ENCODE data around the gene SMPD3.

The SMPD3 gene

GRCh38 chr16:68319185-68319908 lies 129.0 kb downstream of the SMPD3 start:
- Histone ChIP-seq H3K4me1 (ENCODE audit: control insufficient read depth, insufficient read depth, low read length) (no peaks in the 10 kb centered on the region), H3K9me3 (ENCODE audit: control insufficient read depth, low read length) (no peaks in the 10 kb centered on the region), H3K4me3 (ENCODE audit: insufficient read depth, low read depth, low read length) (no peak overlapping the region), H3K27ac (ENCODE audit: insufficient read depth, low read depth, low read length, poor library complexity, severe bottlenecking) (no peak overlapping the region), H3K27me3 (ENCODE audit: control insufficient read depth, insufficient read depth, low read length, poor library complexity, severe bottlenecking) (no peaks in the 10 kb centered on the region), H3K36me3 (ENCODE audit: control insufficient read depth, insufficient read depth, low read length) (peaks cover 30% of the 10 kb centered on the region)
- WGBS, 2 experiments: 92 to 96% methylated on average over 6 of the region's 6 CpGs

- Histone ChIP-seq H3K4me3 (ENCODE audit: insufficient read depth, low read depth, low read length) (no peak overlapping the region), H3K36me3 (ENCODE audit: control insufficient read depth, insufficient read depth, low read length) (peaks cover 5% of the 10 kb centered on the region), H3K27ac (ENCODE audit: insufficient read depth, low read depth, low read length, poor library complexity, severe bottlenecking) (no peak overlapping the region), H3K27me3 (ENCODE audit: control insufficient read depth, insufficient read depth, low read length, poor library complexity, severe bottlenecking) (no peaks in the 10 kb centered on the region), H3K9me3 (ENCODE audit: control insufficient read depth, low read length) (no peaks in the 10 kb centered on the region), H3K4me1 (ENCODE audit: control insufficient read depth, insufficient read depth, low read length) (peaks cover 11% of the 10 kb centered on the region)
- 95 to 97% methylated on average over 4 of the region's 4 CpGs for WGBS, 2 experiments
Observed at GRCh38 chr16:68313116-68313515, 135.2 kb downstream of the SMPD3 start.

GRCh38 chr16:68310774-68311511 lies 137.4 kb downstream of the SMPD3 start, which contains the start of the genes PRMT7 and SLC7A6OS:
PRMT7 (plus strand) TSS chr16:68311019; CDS start chr16:68315980, 4,961 bp downstream.
SLC7A6OS (minus strand) TSS chr16:68310946; CDS start chr16:68310926, 20 bp downstream.
- Histone ChIP-seq H3K27ac (ENCODE audit: insufficient read depth, low read depth, low read length, poor library complexity, severe bottlenecking) (peak within 1 kb of the TSS; percentile 72), H3K36me3 (ENCODE audit: control insufficient read depth, insufficient read depth, low read length) (peaks cover 3% of the 10 kb centered on the region), H3K27me3 (ENCODE audit: control insufficient read depth, insufficient read depth, low read length, poor library complexity, severe bottlenecking) (no peaks in the 10 kb centered on the region), H3K9me3 (ENCODE audit: control insufficient read depth, low read length) (no peaks in the 10 kb centered on the region), H3K4me3 (ENCODE audit: insufficient read depth, low read depth, low read length) (peak within 1 kb of the TSS; percentile 96), H3K4me1 (ENCODE audit: control insufficient read depth, insufficient read depth, low read length) (peaks cover 11% of the 10 kb centered on the region)
- 1% methylated on average over 62 of the region's 62 CpGs for WGBS, 2 experiments

- H3K4me3 ChIP-seq (ENCODE audit: insufficient read depth, low read depth, low read length): peak overlapping the region; percentile 96
- no peaks in the 10 kb centered on the region for H3K27me3 ChIP-seq (ENCODE audit: control insufficient read depth, insufficient read depth, low read length, poor library complexity, severe bottlenecking)
- no peaks in the 10 kb centered on the region for H3K9me3 ChIP-seq (ENCODE audit: control insufficient read depth, low read length)
- H3K36me3 ChIP-seq (ENCODE audit: control insufficient read depth, insufficient read depth, low read length): no peaks in the 10 kb centered on the region
- 1% methylated on average over 29 of the region's 29 CpGs for WGBS, 2 experiments
- peaks cover 11% of the 10 kb centered on the region for H3K4me1 ChIP-seq (ENCODE audit: control insufficient read depth, insufficient read depth, low read length)
- peak overlapping the region; percentile 72 for H3K27ac ChIP-seq (ENCODE audit: insufficient read depth, low read depth, low read length, poor library complexity, severe bottlenecking)
Observed at GRCh38 chr16:68310437-68310773, 137.9 kb downstream of the SMPD3 start.

GRCh38 chr16:68309799-68310198 lies 138.5 kb downstream of the SMPD3 start:
- Histone ChIP-seq H3K27me3 (ENCODE audit: control insufficient read depth, insufficient read depth, low read length, poor library complexity, severe bottlenecking) (no peaks in the 10 kb centered on the region), H3K4me1 (ENCODE audit: control insufficient read depth, insufficient read depth, low read length) (peaks cover 11% of the 10 kb centered on the region), H3K27ac (ENCODE audit: insufficient read depth, low read depth, low read length, poor library complexity, severe bottlenecking) (peak overlapping the region; percentile 72), H3K4me3 (ENCODE audit: insufficient read depth, low read depth, low read length) (peak overlapping the region; percentile 96), H3K36me3 (ENCODE audit: control insufficient read depth, insufficient read depth, low read length) (no peaks in the 10 kb centered on the region), H3K9me3 (ENCODE audit: control insufficient read depth, low read length) (no peaks in the 10 kb centered on the region)
- 74 to 75% methylated on average over 6 of the region's 6 CpGs for WGBS, 2 experiments

Data from ectodermal cell (in vitro differentiated cells).